ENCODE measurements around the gene SLC2A5.
"Not testable (repeated sequence)": the region's sequence is repeated elsewhere in the genome, so short reads cannot be mapped to it uniquely, and the experiment has no call there.

The SLC2A5 gene

DNA sequence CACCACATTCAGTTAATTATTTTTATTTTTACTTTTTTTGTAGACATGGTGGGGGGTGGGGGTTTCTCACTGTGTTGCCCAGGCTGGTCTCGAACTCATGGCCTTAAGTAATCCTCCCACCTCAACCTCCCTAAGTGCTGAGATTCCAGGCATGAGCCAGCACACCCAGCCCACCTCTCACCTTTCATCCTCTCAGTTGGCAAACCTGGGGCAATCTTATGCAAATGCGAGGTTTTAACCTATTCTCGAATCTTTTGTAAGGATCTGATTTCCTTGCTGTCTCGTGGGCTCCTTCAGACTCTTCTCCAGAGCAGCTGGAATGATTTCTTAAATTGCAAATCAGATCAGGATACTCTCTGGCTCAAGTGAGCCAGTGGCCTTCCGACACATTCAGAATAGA lies 36.1 kb downstream of the SLC2A5 start:
- H3K27me3 ChIP-seq (ENCODE audit: insufficient read depth, low read length, poor library complexity): no peaks in the 10 kb centered on the region
- no peak overlapping the region for H3K4me2 ChIP-seq (ENCODE audit: insufficient read depth, low read length)
- H3K4me1 ChIP-seq (ENCODE audit: insufficient read depth, low read length): no peaks in the 10 kb centered on the region
- TF ChIP-seq, protein P1, sequence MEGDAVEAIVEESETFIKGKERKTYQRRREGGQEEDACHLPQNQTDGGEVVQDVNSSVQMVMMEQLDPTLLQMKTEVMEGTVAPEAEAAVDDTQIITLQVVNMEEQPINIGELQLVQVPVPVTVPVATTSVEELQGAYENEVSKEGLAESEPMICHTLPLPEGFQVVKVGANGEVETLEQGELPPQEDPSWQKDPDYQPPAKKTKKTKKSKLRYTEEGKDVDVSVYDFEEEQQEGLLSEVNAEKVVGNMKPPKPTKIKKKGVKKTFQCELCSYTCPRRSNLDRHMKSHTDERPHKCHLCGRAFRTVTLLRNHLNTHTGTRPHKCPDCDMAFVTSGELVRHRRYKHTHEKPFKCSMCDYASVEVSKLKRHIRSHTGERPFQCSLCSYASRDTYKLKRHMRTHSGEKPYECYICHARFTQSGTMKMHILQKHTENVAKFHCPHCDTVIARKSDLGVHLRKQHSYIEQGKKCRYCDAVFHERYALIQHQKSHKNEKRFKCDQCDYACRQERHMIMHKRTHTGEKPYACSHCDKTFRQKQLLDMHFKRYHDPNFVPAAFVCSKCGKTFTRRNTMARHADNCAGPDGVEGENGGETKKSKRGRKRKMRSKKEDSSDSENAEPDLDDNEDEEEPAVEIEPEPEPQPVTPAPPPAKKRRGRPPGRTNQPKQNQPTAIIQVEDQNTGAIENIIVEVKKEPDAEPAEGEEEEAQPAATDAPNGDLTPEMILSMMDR (IDR thresholded peaks at IDR 0.05; ENCODE audit: borderline replicate concordance, extremely low read depth, low read length, poor library complexity, severe bottlenecking): no peak
- no peak for TF ChIP-seq EZH2 (IDR thresholded peaks at IDR 0.05; ENCODE audit: borderline replicate concordance, low read depth, low read length, severe bottlenecking)
- H3K9me3 ChIP-seq (ENCODE audit: insufficient read depth, low read length, severe bottlenecking): peaks cover 35% of the 10 kb centered on the region
- H3K27ac ChIP-seq (ENCODE audit: low read length): no peak overlapping the region
- no peaks in the 10 kb centered on the region for H3K36me3 ChIP-seq (ENCODE audit: insufficient read depth, low read length)
- no peaks in the 10 kb centered on the region for H4K20me1 ChIP-seq (ENCODE audit: insufficient read depth, low read length)
- no peak for DNase-seq
- no peak for ATAC-seq (ENCODE audit: insufficient read depth, low read depth)
- no peaks in the 10 kb centered on the region for H3K79me2 ChIP-seq (ENCODE audit: insufficient read depth, low read length)
- H3K9ac ChIP-seq (ENCODE audit: low read depth, low read length): no peak overlapping the region
- H2AFZ ChIP-seq (ENCODE audit: low read depth, low read length): no peak overlapping the region
- H3K4me3 ChIP-seq (ENCODE audit: low read depth in 1 of 2, low read length in 2 of 2): no peak overlapping the region

DNA sequence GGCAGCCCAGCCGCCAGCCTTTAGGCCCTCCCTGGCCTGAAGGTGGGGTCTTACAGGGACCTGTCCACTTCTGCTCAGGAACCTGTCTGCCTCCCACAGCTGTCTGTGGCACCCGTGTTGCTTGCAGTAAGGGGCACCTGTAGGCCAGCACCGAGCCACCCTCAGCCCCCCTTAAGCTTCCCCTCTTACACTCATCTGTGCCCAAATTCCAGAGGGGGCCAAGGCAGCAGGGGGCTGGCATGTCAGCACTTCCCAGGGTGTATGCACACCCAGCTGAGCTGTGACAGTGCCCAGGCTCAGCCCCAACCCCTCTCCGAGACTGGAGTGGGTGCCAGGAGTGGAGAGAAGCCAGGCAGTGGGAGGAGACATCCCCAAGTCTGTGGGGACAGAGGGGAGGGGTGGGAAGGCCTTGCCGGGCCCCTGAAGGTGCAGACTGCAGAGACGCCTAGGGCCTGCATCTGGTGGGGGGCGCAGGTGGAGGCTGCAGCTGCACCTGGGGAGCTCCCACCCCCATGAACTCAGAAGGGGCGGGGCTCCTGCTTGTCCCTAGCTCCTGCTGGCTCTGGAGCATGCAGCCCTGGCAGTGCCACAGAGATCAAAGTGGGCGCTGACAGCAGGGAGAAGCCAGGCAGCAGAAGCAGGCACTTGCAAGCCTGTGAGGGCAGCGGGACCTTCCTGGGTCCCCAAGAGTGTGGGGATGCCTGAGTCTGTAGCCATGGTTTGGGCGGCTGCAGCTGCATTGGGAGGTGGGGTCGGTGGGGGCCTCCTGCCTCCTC lies 37.8 kb downstream of the SLC2A5 start:
- H2AFZ ChIP-seq (ENCODE audit: low read depth, low read length): no peak overlapping the region
- no peaks in the 10 kb centered on the region for H3K4me1 ChIP-seq (ENCODE audit: insufficient read depth, low read length)
- ATAC-seq (ENCODE audit: insufficient read depth, low read depth) (no peak), DNase-seq (no peak)
- no peak overlapping the region for H3K4me3 ChIP-seq (ENCODE audit: low read depth in 1 of 2, low read length in 2 of 2)
- H3K27ac ChIP-seq (ENCODE audit: low read length): no peak overlapping the region
- no peak overlapping the region for H3K4me2 ChIP-seq (ENCODE audit: insufficient read depth, low read length)
- no peaks in the 10 kb centered on the region for H4K20me1 ChIP-seq (ENCODE audit: insufficient read depth, low read length)
- H3K27me3 ChIP-seq (ENCODE audit: insufficient read depth, low read length, poor library complexity): no peaks in the 10 kb centered on the region
- H3K9me3 ChIP-seq (ENCODE audit: insufficient read depth, low read length, severe bottlenecking): peaks cover 35% of the 10 kb centered on the region
- H3K36me3 ChIP-seq (ENCODE audit: insufficient read depth, low read length): no peaks in the 10 kb centered on the region
- no peak for TF ChIP-seq EZH2 (IDR thresholded peaks at IDR 0.05; ENCODE audit: borderline replicate concordance, low read depth, low read length, severe bottlenecking)
- TF ChIP-seq, protein P1 (IDR thresholded peaks at IDR 0.05; ENCODE audit: borderline replicate concordance, extremely low read depth, low read length, poor library complexity, severe bottlenecking): no peak
- no peak overlapping the region for H3K9ac ChIP-seq (ENCODE audit: low read depth, low read length)
- no peaks in the 10 kb centered on the region for H3K79me2 ChIP-seq (ENCODE audit: insufficient read depth, low read length)

DNA sequence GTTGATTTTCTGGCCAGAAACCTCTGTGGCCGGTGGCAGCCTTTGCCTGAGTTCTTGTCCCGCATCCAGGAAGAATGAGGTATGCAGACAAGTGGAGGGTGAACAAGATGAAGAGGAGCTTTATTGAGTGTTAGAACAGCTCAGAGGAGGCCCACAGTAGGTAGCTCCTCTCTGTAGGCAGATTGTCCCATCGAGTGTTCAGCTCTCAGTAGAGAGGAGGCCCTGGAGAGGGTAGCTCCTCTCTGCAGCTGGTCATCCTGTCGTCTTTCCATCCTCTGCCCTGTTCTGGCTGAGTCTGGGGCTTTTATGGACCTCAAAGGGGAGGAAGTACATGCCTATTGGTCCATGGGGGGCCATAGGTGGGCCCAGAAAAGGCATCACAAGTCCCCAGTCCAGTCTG lies 38.4 kb downstream of the SLC2A5 start:
- ATAC-seq (ENCODE audit: insufficient read depth, low read depth); H4K20me1 ChIP-seq (ENCODE audit: insufficient read depth, low read length); H3K36me3 ChIP-seq (ENCODE audit: insufficient read depth, low read length); H3K4me1 ChIP-seq (ENCODE audit: insufficient read depth, low read length); H3K27ac ChIP-seq (ENCODE audit: low read length); H3K27me3 ChIP-seq (ENCODE audit: insufficient read depth, low read length, poor library complexity); H2AFZ ChIP-seq (ENCODE audit: low read depth, low read length); DNase-seq; H3K4me3 ChIP-seq (ENCODE audit: low read depth in 1 of 2, low read length in 2 of 2); H3K4me2 ChIP-seq (ENCODE audit: insufficient read depth, low read length); H3K79me2 ChIP-seq (ENCODE audit: insufficient read depth, low read length); H3K9ac ChIP-seq (ENCODE audit: low read depth, low read length): not testable (repeated sequence)
- peaks cover 35% of the 10 kb centered on the region for H3K9me3 ChIP-seq (ENCODE audit: insufficient read depth, low read length, severe bottlenecking)

DNA sequence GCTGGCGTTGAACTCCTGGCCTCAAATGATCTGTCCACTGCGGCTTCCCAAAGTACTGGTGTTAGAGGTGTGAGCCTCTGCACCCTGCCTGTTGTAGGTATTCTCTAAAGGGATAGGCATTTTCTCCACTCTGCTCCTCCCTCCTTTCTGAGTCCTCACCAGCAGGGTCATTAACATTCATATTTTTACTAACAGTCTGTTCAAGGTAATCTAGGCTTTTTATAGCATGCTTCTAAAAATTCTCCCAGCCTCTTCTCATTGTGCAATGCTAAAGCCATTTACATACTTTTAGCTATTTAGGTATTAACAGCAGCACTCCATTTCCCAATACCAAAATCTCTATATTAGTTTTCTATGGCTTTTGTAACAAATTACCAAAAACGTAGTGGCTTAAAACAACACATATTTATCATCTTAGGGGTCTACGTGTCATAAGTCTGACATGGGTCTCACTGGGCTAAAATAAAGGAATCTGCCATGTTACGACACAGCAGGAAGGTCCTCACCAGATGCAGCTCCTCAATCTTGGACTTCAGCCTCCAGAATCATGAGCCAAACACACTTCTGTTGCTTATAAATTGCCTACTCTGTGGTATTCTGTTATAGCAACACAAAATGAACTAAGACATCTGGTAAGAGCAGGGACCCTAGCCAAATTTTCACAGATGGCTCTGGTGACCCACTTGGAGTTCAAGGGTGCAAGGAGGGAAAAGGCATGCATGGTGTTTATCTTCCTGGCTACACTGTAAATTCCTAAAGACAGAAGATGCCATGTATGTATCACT lies 40.3 kb downstream of the SLC2A5 start:
- Histone ChIP-seq H3K4me2 (ENCODE audit: insufficient read depth, low read length) (no peak overlapping the region), H3K4me3 (ENCODE audit: low read depth in 1 of 2, low read length in 2 of 2) (no peak overlapping the region), H2AFZ (ENCODE audit: low read depth, low read length) (no peak overlapping the region), H4K20me1 (ENCODE audit: insufficient read depth, low read length) (no peaks in the 10 kb centered on the region), H3K9ac (ENCODE audit: low read depth, low read length) (no peak overlapping the region), H3K79me2 (ENCODE audit: insufficient read depth, low read length) (no peaks in the 10 kb centered on the region), H3K36me3 (ENCODE audit: insufficient read depth, low read length) (no peaks in the 10 kb centered on the region), H3K9me3 (ENCODE audit: insufficient read depth, low read length, severe bottlenecking) (peaks cover 21% of the 10 kb centered on the region), H3K27ac (ENCODE audit: low read length) (no peak overlapping the region), H3K4me1 (ENCODE audit: insufficient read depth, low read length) (no peaks in the 10 kb centered on the region), H3K27me3 (ENCODE audit: insufficient read depth, low read length, poor library complexity) (no peaks in the 10 kb centered on the region)
- ATAC-seq (ENCODE audit: insufficient read depth, low read depth) (no peak), DNase-seq (no peak)
- TF ChIP-seq, protein P1 (IDR thresholded peaks at IDR 0.05; ENCODE audit: borderline replicate concordance, extremely low read depth, low read length, poor library complexity, severe bottlenecking): no peak
- TF ChIP-seq EZH2 (IDR thresholded peaks at IDR 0.05; ENCODE audit: borderline replicate concordance, low read depth, low read length, severe bottlenecking): no peak
